ENCODE data around the gene MS4A15. TPM values are rescaled to one million over a fixed set of nuclear protein-coding genes. Genes with fewer than 3 reads are reported as not detected.
A peak's percentile ranks its signal among the peaks of the same experiment; 100 is the strongest.
"Not testable (repeated sequence)": the region's sequence is repeated elsewhere in the genome, so short reads cannot be mapped to it uniquely, and the experiment has no call there.

MS4A15 gene
- not detected for polyA plus RNA-seq (ENCODE audit: insufficient read depth in 1 of 5, insufficient read length in 5 of 5, low replicate concordance in 1 of 5)
- long read RNA-seq, donor 1 = 0 reads
- long read RNA-seq, donor 2 = 0 reads
- long read RNA-seq, donor 3 = 0 reads
- long read RNA-seq, donor 4 = 0 reads
- long read RNA-seq, donor 5 = 0 reads
- long read RNA-seq, donor 6 = 0 reads
- long read RNA-seq, donor 7 = 0 reads
- long read RNA-seq, donor 8 = 0 reads

- DNase-seq = peak in 1 of 2 donors; percentile 12
These were observed at the start of gene MS4A15 for GRCh38 chr11:60756307-60757032. MS4A15 (plus strand) TSS chr11:60756867; CDS start chr11:60763734, 6,867 bp downstream.

- no peak for DNase-seq
These were observed 49.7 kb upstream of the MS4A15 start for GRCh38 chr11:60706931-60707330.

- DNase-seq = no peak
These were observed 46.2 kb upstream of the MS4A15 start for GRCh38 chr11:60710482-60710881.

GRCh38 chr11:60711276-60711675 lies 45.4 kb upstream of the MS4A15 start:
- DNase-seq = no peak

GRCh38 chr11:60713423-60713822 lies 43.2 kb upstream of the MS4A15 start:
- not testable (repeated sequence) for DNase-seq

- DNase-seq = no peak
These were observed 38.7 kb upstream of the MS4A15 start for GRCh38 chr11:60717956-60718355.

- DNase-seq = no peak
These were observed 37.9 kb upstream of the MS4A15 start for GRCh38 chr11:60718524-60719316.

GRCh38 chr11:60719391-60719790 lies 37.3 kb upstream of the MS4A15 start:
- no peak for DNase-seq

- DNase-seq = no peak
These were observed 36.2 kb upstream of the MS4A15 start for GRCh38 chr11:60720460-60720859.

- no peak for DNase-seq
These were observed 32.2 kb upstream of the MS4A15 start, which contains the start of gene MS4A18 for GRCh38 chr11:60724420-60724819. MS4A18 (plus strand) TSS chr11:60724720.

GRCh38 chr11:60725592-60725991 lies 31.1 kb upstream of the MS4A15 start:
- DNase-seq = no peak

GRCh38 chr11:60731586-60731985 lies 25.1 kb upstream of the MS4A15 start:
- DNase-seq = peak; percentile 13 to 24

GRCh38 chr11:60734279-60734678 lies 22.4 kb upstream of the MS4A15 start:
- DNase-seq = no peak

GRCh38 chr11:60739114-60739513 lies 17.6 kb upstream of the MS4A15 start:
- DNase-seq = no peak

GRCh38 chr11:60740573-60740972 lies 16.1 kb upstream of the MS4A15 start:
- no peak for DNase-seq

- no peak for DNase-seq
These were observed 15.2 kb upstream of the MS4A15 start for GRCh38 chr11:60741421-60741820.

- no peak for DNase-seq
These were observed 13.6 kb upstream of the MS4A15 start for GRCh38 chr11:60743058-60743457.

- DNase-seq = no peak
These were observed 12.6 kb upstream of the MS4A15 start for GRCh38 chr11:60744114-60744513.

GRCh38 chr11:60747359-60747873 lies 9.3 kb upstream of the MS4A15 start:
- no peak for DNase-seq

GRCh38 chr11:60748225-60748624 lies 8.4 kb upstream of the MS4A15 start:
- no peak for DNase-seq

GRCh38 chr11:60748821-60749220 lies 7.8 kb upstream of the MS4A15 start:
- no peak for DNase-seq

- DNase-seq = no peak
These were observed 5.8 kb upstream of the MS4A15 start for GRCh38 chr11:60750911-60751310.

Measured in right lung (tissue), 10 donors.